ENCODE data around the gene SLC26A2.

SLC26A2 gene

DNA sequence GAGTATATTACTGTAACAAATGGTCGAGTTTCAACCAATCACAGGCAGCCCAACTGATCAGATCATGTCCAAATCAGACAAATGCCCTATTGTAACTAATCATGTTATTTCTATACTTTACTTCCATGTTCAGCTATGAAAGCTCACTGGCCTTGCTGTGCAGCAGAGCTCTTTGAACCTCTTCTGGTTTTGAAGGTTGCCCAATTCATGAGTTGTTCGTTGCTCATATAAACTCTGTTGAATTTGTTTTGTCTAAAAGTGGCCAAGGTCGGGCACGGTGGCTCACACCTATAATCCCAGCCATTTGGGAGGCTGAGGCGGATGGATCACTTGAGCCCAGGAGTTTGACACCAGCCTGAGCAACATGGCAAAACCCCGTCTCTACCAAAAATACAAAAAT, 37.6 kb upstream of the SLC26A2 start:
- no peak overlapping the region for H3K27ac ChIP-seq (ENCODE audit: low read length)
- no peaks in the 10 kb centered on the region for H3K36me3 ChIP-seq (ENCODE audit: control insufficient read depth, insufficient read depth, low read length)
- no CpG with 5 or more reads among the region's 6 CpGs for WGBS (ENCODE audit: insufficient coverage, insufficient read length)
- H3K4me1 ChIP-seq (ENCODE audit: control insufficient read depth, insufficient read depth, low read length) = no peaks in the 10 kb centered on the region
- no peak overlapping the region for H3K4me3 ChIP-seq (ENCODE audit: low read length)
- no peak for DNase-seq (ENCODE audit: low read depth, low spot score)
- H3K9me3 ChIP-seq (ENCODE audit: control insufficient read depth, insufficient read depth, low read length) = no peaks in the 10 kb centered on the region
- no peaks in the 10 kb centered on the region for H3K27me3 ChIP-seq (ENCODE audit: control insufficient read depth, insufficient read depth, low read length)

DNA sequence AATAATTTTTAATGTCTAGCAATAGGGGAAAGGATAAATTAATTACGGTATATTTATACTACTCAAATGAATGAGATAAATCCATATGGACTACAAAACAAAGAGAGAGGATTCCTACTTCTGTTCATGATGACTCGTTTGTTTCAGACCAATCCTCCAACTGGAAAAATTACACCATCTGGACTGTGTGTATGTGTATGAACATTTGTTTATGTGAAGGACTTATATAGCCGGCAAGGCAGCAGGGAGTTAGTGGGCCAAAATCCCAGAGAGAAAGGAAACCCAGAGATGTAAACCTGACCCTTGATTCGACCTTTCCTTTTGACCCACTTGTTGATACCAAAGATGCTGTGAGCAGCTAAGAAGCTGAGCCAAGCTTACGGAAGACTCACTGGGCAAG, 36.1 kb upstream of the SLC26A2 start:
- no peaks in the 10 kb centered on the region for H3K4me1 ChIP-seq (ENCODE audit: control insufficient read depth, insufficient read depth, low read length)
- no peak overlapping the region for H3K4me3 ChIP-seq (ENCODE audit: low read length)
- no peak overlapping the region for H3K27ac ChIP-seq (ENCODE audit: low read length)
- no peaks in the 10 kb centered on the region for H3K36me3 ChIP-seq (ENCODE audit: control insufficient read depth, insufficient read depth, low read length)
- no peaks in the 10 kb centered on the region for H3K9me3 ChIP-seq (ENCODE audit: control insufficient read depth, insufficient read depth, low read length)
- no peak for DNase-seq (ENCODE audit: low read depth, low spot score)
- WGBS (ENCODE audit: insufficient coverage, insufficient read length) = no CpG with 5 or more reads among the region's 5 CpGs
- H3K27me3 ChIP-seq (ENCODE audit: control insufficient read depth, insufficient read depth, low read length) = no peaks in the 10 kb centered on the region

DNA sequence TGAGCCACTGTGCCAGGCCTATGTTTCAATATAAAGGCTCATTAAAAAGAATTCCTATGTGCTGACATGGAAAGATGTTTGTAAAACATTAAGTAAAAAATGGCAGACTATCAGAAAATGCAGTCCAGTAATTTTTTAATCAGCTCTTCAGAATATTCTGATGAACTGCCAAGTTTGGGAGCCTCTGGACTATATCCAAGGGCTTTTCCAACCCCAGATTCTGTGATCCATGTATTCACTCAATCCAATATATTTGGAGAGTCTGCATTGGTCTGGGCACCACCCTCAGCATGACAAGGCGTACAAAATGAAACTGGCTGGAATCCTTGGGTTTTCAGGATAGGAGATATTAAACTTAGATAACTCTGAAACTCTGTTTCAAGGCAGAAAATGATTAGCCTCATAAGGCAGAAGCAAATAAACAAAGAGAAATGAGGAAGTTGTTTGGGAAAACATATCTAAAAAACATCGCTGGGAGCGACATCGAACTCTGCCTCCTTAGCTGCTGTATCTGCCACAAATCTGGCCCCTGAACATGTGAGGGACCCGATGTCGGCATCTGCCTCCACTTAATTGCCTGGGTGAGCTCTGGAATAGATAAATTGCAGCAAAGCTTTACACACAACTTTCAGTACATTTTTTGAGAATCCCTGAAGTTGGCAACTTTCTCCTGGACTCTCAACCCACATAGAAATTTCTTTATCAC, 30.4 kb upstream of the SLC26A2 start:
- Histone ChIP-seq H3K4me3 (ENCODE audit: low read length) (no peak overlapping the region), H3K9me3 (ENCODE audit: control insufficient read depth, insufficient read depth, low read length) (no peaks in the 10 kb centered on the region), H3K27ac (ENCODE audit: low read length) (no peak overlapping the region), H3K27me3 (ENCODE audit: control insufficient read depth, insufficient read depth, low read length) (no peaks in the 10 kb centered on the region), H3K36me3 (ENCODE audit: control insufficient read depth, insufficient read depth, low read length) (no peaks in the 10 kb centered on the region), H3K4me1 (ENCODE audit: control insufficient read depth, insufficient read depth, low read length) (peaks cover 1% of the 10 kb centered on the region; the same call in 1 of the 2 replicates)
- WGBS (ENCODE audit: insufficient coverage, insufficient read length) = no CpG with 5 or more reads among the region's 6 CpGs
- no peak for DNase-seq (ENCODE audit: low read depth, low spot score)

- Histone ChIP-seq H3K4me1 (ENCODE audit: control insufficient read depth, insufficient read depth, low read length) (peaks cover 1% of the 10 kb centered on the region; the same call in 1 of the 2 replicates), H3K36me3 (ENCODE audit: control insufficient read depth, insufficient read depth, low read length) (no peaks in the 10 kb centered on the region), H3K9me3 (ENCODE audit: control insufficient read depth, insufficient read depth, low read length) (no peaks in the 10 kb centered on the region), H3K27ac (ENCODE audit: low read length) (no peak overlapping the region), H3K27me3 (ENCODE audit: control insufficient read depth, insufficient read depth, low read length) (no peaks in the 10 kb centered on the region), H3K4me3 (ENCODE audit: low read length) (no peak overlapping the region)
- no CpG with 5 or more reads among the region's 7 CpGs for WGBS (ENCODE audit: insufficient coverage, insufficient read length)
- DNase-seq (ENCODE audit: low read depth, low spot score) = no peak
Observed at GRCh38 chr5:149930749-149931574, 29.6 kb upstream of the SLC26A2 start.

DNA sequence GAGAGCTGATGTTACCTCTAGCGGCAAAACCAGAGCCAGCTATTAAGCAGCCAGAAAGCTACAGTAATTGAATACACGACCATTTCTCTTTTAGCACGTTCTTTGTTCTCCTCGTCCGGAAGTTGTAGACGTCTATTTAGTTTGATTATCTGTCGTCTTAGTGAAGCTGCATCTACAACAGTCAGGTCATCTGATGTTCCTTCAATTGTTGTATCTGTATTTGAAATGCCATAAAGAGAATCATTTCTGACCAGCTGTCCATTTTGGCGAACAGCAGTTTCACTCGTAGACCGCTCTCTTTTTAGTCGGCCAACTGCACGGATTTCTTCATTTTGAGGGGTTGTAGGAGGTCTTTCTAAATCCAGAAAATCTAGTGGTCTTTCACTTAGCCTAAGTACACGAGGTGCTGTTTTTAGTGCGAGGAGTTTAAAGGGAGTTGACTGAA, 28.5 kb upstream of the SLC26A2 start:
- no peak for DNase-seq (ENCODE audit: low read depth, low spot score)
- H3K27me3 ChIP-seq (ENCODE audit: control insufficient read depth, insufficient read depth, low read length) = no peaks in the 10 kb centered on the region
- H3K9me3 ChIP-seq (ENCODE audit: control insufficient read depth, insufficient read depth, low read length) = no peaks in the 10 kb centered on the region
- H3K4me3 ChIP-seq (ENCODE audit: low read length) = no peak overlapping the region
- H3K36me3 ChIP-seq (ENCODE audit: control insufficient read depth, insufficient read depth, low read length) = no peaks in the 10 kb centered on the region
- no CpG with 5 or more reads among the region's 14 CpGs for WGBS (ENCODE audit: insufficient coverage, insufficient read length)
- peaks cover 1% of the 10 kb centered on the region; the same call in 1 of the 2 replicates for H3K4me1 ChIP-seq (ENCODE audit: control insufficient read depth, insufficient read depth, low read length)
- no peak overlapping the region for H3K27ac ChIP-seq (ENCODE audit: low read length)

GRCh38 chr5:149932445-149933350, 27.9 kb upstream of the SLC26A2 start:
- H3K9me3 ChIP-seq (ENCODE audit: control insufficient read depth, insufficient read depth, low read length) = no peaks in the 10 kb centered on the region
- H3K4me3 ChIP-seq (ENCODE audit: low read length) = no peak overlapping the region
- no peaks in the 10 kb centered on the region for H3K27me3 ChIP-seq (ENCODE audit: control insufficient read depth, insufficient read depth, low read length)
- H3K36me3 ChIP-seq (ENCODE audit: control insufficient read depth, insufficient read depth, low read length) = no peaks in the 10 kb centered on the region
- no peak overlapping the region for H3K27ac ChIP-seq (ENCODE audit: low read length)
- no CpG with 5 or more reads among the region's 25 CpGs for WGBS (ENCODE audit: insufficient coverage, insufficient read length)
- no peak for DNase-seq (ENCODE audit: low read depth, low spot score)
- H3K4me1 ChIP-seq (ENCODE audit: control insufficient read depth, insufficient read depth, low read length) = peaks cover 1% of the 10 kb centered on the region; the same call in 1 of the 2 replicates

DNA sequence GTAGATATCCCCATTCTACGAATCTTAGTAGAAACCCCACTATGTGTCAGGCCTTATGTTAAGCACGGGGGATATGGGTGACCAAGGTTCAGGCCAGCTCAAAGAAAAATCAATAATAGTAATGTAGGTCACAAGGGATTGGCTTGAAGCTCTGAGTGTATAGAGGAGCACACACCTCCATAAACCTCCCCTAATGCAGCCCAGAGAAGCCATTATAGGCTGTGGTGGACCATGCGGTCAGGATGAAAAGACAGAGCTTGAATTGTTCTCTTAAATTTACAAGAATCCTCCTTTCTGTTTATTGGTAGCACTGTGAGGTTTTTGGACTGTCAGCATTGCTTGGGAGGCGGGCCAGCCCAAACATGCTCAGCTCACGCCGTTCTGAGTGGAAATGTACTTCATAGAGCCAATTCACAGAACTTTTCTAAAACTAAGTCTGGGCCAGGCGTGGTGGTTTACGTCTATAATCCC, 25.1 kb upstream of the SLC26A2 start:
- DNase-seq (ENCODE audit: low read depth, low spot score) = no peak
- Histone ChIP-seq H3K36me3 (ENCODE audit: control insufficient read depth, insufficient read depth, low read length) (no peaks in the 10 kb centered on the region), H3K9me3 (ENCODE audit: control insufficient read depth, insufficient read depth, low read length) (no peaks in the 10 kb centered on the region), H3K4me1 (ENCODE audit: control insufficient read depth, insufficient read depth, low read length) (peaks cover 1% of the 10 kb centered on the region; the same call in 1 of the 2 replicates), H3K27ac (ENCODE audit: low read length) (no peak overlapping the region), H3K4me3 (ENCODE audit: low read length) (no peak overlapping the region), H3K27me3 (ENCODE audit: control insufficient read depth, insufficient read depth, low read length) (no peaks in the 10 kb centered on the region)
- no CpG with 5 or more reads among the region's 8 CpGs for WGBS (ENCODE audit: insufficient coverage, insufficient read length)

GRCh38 chr5:149936044-149936699, 24.4 kb upstream of the SLC26A2 start:
- H3K27ac ChIP-seq (ENCODE audit: low read length) = no peak overlapping the region
- no CpG with 5 or more reads among the region's 1 CpG for WGBS (ENCODE audit: insufficient coverage, insufficient read length)
- peaks cover 1% of the 10 kb centered on the region; the same call in 1 of the 2 replicates for H3K4me1 ChIP-seq (ENCODE audit: control insufficient read depth, insufficient read depth, low read length)
- H3K27me3 ChIP-seq (ENCODE audit: control insufficient read depth, insufficient read depth, low read length) = no peaks in the 10 kb centered on the region
- H3K36me3 ChIP-seq (ENCODE audit: control insufficient read depth, insufficient read depth, low read length) = no peaks in the 10 kb centered on the region
- H3K9me3 ChIP-seq (ENCODE audit: control insufficient read depth, insufficient read depth, low read length) = no peaks in the 10 kb centered on the region
- no peak for DNase-seq (ENCODE audit: low read depth, low spot score)
- H3K4me3 ChIP-seq (ENCODE audit: low read length) = no peak overlapping the region

DNA sequence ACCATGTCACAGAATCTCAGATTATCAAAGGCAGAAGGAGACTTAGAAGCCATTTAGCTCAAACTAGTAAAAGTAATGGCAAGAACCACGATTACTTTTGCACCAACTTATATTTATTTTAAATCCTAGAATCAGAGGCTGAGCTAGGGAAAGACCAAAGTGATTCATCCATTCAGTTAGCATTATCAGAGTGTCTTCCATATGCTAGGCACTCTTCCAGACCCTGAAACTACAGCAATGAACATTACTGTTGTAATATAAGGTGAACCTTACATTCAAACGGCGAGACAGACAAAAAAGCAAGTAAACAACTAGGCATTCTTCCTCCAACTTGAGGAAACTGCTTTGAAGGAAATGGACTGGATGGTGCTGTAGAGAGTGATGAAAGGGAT, 23.9 kb upstream of the SLC26A2 start:
- no peaks in the 10 kb centered on the region for H3K27me3 ChIP-seq (ENCODE audit: control insufficient read depth, insufficient read depth, low read length)
- no peak overlapping the region for H3K4me3 ChIP-seq (ENCODE audit: low read length)
- no CpG with 5 or more reads among the region's 3 CpGs for WGBS (ENCODE audit: insufficient coverage, insufficient read length)
- H3K4me1 ChIP-seq (ENCODE audit: control insufficient read depth, insufficient read depth, low read length) = peaks cover 1% of the 10 kb centered on the region; the same call in 1 of the 2 replicates
- no peaks in the 10 kb centered on the region for H3K9me3 ChIP-seq (ENCODE audit: control insufficient read depth, insufficient read depth, low read length)
- no peak overlapping the region for H3K27ac ChIP-seq (ENCODE audit: low read length)
- no peaks in the 10 kb centered on the region for H3K36me3 ChIP-seq (ENCODE audit: control insufficient read depth, insufficient read depth, low read length)
- DNase-seq (ENCODE audit: low read depth, low spot score) = no peak

Data from iPS DF 6.9 (cell line).